A673 (cell line): ENCODE measurements around the gene HDAC2.

Experiments
- CTCF ChIP-seq: fragments of 300-800, 200-600 bp; sonication (generic); conservative IDR thresholded peaks from 2 replicates; pipeline ENCODE4 v1.5.1; 2017; ENCODE audit warnings: low read depth, mild to moderate bottlenecking, antibody characterized with exemption, low read length, moderate library complexity, mixed read lengths
- EZH2 ChIP-seq: fragments of 200-600 bp; sonication (generic); IDR thresholded peaks from 2 replicates; pipeline ENCODE4 v1.6.1; 2017; ENCODE audit warnings: borderline replicate concordance, low read depth, mild to moderate bottlenecking, mixed read lengths, antibody characterized with exemption, low read length; ENCODE audit not compliant: poor library complexity, severe bottlenecking

- no peak for TF ChIP-seq CTCF
- TF ChIP-seq EZH2: no peak
These were observed 67.2 kb downstream of the HDAC2 start for GRCh38 chr6:113903666-113904330.
